Measurements from ENCODE around the gene CDK8.

CDK8 gene

DNA sequence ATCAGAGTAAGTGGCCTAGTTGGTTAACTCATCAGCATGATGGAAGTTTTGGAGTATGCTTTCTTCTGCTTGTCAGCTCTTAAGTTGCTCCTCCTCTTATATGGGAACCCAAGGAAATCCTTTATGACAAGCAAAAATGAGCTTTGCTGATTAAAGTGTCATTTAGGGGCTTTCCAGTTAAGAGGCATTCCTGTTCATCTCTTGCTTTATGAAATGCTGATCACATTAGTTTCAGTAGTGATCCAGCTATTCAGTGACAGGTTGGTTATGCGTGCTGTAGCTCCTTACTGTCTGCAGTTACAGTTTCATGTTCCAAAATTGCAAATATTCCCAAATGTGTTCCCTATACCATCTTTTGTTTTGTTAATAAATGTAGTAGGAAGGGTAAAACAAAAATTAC is 146.6 kb downstream of the CDK8 start:
- DNase-seq = no peak

DNA sequence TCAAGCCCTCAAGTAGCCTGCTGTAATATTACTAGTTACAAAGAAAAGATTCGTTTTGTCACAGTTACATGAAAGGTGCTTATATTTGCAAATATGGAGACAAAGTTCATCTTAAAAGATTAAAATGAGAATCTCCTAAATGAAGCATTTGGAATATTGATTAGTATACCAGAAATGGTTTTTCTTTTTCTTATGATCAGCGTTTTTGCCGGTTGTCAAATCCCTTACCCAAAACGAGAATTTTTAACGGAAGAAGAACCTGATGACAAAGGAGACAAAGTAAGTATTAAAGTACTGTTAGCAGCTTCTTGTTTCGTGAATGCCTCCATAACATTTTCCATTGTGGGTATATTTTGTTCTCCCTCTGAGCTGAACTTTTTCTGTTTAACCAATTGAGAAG is 147.1 kb downstream of the CDK8 start:
- DNase-seq = no peak

DNA sequence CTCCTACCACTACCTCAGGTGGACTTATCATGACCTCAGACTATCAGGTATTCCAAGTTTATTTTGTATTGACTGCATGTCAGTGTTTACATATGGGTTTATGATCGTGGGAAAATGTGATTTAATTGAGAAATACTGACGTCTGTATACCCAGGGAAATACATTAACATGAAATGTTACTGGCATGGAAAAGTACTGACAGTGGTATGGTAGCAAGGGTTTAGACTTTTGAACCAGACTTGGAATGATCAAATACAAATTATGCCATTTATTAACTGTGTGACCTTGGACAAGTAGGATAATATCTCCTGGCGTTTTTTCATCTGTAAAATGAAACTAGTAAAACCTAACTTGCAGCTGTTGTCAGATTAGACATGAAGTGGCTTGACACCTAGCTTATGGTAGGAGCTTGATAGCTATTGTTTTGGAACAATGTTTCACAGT is 147.7 kb downstream of the CDK8 start:
- no peak for DNase-seq

DNA sequence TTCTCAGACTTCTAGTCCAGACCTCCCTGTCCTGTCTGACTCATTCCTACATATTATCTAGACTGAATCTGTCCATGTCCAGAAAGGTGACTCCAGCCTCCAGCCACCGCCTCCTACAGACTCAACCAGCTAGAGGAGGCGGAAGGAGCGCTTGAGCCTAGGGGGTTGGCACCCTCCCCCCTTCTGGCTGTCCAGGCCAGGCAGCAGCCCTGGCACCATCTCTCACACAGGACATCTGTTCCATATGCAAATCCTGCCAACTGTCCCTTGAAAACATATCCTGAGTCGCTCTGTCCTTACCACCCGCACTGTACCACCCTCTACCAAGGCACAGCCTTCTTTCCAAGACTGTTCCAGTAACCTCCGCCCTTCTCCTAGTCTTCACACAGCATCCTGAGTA is 152.9 kb downstream of the CDK8 start:
- no peak for DNase-seq

DNA sequence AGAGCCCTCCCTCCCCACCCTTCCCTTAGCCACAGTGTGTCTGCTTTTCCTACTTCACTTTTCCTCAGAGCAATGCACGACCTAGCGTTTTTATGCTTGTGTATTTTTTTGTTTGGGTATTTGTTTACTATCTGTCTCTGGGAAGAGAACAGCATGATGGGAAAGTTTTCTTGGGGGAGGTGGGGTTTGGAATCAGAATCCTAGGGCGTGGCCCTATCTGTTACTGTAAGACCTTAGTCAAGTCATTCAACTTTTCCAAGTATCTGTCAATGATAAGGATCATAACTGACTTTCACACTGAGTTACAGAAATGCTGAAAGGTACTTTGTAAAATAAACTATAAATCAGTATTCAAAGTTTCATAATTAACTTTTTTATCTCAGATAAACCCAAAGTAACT is 157.3 kb downstream of the CDK8 start:
- DNase-seq = no peak

DNA sequence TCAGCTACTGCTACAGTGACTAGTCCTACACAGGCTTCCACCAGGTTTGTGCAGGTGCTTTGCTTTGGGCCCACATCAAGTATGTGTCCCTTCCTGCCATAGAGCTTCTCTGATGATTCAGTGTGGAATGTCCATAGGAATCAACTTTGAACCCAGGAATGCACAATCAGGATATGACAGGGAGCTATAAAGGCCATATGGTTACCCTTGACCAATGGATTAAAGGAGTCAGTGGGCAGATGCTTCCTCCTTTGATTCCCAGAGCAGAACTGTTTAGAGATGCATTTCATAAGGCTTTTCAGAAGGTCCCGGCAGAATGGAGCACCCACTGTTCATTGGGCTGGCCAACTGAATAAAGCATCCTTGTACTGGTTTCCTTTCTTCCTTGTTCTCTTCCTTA is 158.3 kb downstream of the CDK8 start:
- DNase-seq = no peak

DNA sequence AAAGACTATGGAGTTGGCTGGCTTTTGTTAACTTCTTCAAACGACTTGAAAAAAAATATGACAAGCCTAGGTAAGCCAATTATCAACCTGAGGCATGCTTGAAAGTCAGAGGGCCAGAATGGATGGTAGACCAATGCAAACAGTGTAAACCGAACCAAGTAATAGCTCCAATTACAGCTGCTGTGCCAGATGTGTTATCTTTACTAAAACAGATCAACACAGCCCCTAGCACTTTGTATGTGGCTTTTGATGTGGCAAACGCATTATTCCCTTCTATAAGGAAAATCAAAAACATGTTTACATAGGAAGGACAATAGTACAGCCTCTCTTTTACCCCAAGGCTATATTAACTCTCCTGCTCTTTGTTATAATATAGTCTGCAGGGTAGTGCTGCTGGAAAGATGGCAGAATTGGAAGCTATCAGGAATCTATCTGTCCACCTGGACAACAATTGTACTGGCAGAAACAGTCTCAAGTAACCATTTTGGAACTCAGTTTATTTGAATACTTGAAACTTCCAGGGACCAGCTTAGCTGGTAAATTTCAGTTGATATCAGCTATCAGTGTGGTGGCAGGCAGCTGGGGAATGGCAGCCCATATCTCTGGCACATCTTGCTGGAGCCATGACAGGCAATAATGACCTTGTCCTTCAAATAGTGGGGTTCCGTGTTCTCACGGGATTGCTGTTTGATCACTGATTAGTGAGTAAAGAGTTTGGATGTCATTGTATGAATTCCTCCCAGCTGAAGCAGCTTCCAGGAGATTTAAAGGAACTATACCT is 159.2 kb downstream of the CDK8 start:
- DNase-seq = no peak

DNA sequence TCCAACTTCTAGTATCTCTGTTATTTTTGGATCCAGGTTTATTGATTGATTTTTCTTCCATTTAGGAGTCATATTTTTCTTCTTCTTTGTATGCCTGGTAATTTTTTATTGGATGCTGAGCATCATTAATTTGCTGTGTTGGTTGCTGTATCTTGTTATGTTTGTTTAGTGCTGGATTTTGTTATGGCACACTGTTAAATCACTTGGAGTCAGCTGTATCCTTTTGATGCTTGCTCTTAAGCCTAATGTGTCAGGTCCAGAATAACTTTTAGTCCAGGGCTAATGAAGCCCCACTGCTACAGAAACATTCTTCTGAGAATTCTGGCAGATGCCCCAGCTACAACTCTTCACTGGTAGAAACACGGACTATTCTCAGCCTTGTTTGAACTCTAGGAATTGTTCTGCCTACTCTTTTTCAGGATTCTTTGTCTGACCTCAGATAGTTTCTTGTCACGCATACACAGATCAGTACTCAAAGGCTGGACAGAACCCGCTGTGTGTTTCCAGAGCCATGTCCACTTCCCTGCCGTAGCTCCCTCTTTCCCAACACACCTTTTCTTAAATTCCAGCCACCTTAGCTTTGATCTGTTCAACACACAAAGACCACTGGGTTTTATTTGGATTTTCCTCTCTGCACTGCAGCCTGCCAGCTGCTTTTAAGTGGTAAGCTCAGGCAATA is 166.5 kb downstream of the CDK8 start:
- DNase-seq = no peak

DNA sequence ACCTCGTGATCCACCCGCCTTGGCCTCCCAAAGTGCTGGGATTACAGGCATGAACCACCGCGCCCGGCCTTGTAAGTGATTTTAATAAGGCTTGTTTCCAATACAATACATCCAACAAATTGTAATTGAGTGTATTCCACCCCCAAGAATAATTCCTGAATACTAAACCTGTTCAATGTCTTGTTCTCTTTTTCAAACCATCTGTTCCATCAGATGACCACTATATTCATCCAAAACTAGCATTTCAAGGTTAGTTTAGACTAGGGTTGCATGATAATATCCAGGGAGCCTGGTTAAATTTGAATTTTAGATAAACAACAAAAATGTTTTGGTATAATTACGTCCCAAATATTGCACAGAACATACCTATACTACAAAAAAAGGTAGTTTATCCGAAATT is 168.1 kb downstream of the CDK8 start:
- no peak for DNase-seq

DNA sequence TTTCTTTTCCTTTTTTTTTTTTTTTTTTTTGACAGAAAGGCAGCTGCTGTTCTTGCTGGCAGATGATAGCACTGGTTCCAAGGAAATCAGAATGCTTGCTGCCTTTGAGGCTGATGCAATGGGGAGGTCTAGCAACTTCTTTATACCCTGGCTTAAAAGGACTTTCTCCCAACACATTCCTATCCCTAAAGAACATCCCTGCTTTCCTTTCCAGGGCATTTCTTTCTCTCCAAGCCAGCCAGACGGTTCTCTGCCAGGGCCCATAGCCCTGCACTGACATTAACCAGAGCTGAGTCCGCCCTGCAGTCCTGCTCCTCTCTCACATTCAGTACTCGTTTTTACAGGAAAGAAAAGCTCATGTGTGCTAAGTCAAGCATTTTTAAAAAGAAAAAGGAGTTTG is 169.7 kb downstream of the CDK8 start:
- DNase-seq = no peak

DNA sequence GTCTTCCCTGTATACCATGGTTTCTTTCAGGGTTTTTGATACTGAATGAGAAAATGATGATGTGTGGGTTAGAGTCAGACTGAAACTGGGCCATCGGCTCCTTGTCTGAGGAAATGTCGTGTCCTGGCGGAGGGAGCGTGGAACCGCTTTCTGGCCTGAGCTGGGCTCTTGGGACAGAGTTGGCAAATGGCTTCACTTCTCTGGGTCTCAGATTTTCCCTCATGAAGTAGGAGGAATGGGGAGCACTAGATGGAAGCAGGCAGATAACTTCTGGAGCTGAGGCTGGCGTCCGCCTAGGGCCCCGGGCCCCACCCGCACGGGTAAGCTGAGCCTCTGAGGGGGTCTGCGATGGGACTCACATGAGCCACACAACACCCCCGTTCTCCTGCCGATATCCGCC is 170.3 kb downstream of the CDK8 start:
- no peak for DNase-seq

DNA sequence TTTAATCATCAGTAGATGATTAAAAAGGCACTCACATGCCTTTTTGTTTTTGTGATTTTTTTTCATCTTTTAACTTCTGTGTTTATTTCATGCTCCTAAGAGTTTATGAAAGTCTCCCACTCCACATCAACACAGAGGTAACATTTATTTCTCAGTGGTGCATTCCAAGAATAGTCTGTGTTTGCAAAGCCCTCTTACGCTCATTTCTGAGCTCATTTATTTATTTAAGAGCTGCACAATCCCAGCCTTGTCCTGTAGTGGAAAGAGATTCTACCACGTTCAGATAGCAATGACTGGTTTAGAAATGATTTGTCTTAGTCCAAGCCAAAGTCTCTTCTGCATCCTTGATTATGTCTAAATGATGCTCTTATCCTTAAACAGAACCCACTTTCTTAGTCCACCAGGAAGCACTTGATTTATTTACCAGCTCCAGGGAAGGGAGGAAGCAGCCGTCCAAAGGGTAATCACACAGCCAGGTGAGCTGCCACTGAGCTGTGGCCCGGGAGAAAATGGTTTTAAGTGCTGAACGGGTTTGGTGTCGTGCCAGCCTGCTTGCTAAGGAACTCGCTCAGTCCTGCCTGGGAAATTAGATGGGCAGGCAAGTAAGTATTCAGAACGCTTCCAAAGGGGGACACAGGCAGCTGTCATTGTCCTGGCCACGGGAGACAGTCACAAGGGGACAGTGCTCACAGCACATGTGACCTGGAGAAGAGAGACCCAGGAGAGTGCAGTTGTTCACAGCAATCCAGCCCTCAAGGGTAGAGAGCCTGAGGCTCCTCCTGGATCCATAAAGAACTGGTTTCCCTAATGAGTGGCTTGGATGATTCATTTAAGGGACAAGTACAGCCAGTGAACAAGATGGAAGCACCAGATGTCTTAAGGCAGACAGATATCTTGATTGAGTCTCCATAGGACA is 171.8 kb downstream of the CDK8 start:
- no peak for DNase-seq

DNA sequence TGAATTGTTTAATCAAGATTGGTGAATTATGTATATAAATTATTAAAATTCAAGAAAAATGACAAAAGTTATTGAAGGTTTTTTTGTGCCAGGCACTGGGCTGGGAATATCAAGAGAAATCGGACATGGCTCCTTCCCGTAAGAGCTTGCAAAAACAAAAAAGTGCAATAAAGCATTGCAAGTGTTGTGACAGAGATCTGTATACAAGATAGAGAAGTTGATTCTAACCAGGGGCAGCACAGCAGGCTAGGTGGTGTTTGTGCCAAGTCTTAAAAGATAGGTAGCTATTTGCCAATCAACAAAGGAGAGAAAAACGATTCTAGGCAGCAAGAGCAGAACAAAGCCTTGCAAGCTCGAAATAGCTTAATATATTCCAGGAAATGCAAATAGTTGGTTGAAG is 179.8 kb downstream of the CDK8 start:
- DNase-seq = no peak

DNA sequence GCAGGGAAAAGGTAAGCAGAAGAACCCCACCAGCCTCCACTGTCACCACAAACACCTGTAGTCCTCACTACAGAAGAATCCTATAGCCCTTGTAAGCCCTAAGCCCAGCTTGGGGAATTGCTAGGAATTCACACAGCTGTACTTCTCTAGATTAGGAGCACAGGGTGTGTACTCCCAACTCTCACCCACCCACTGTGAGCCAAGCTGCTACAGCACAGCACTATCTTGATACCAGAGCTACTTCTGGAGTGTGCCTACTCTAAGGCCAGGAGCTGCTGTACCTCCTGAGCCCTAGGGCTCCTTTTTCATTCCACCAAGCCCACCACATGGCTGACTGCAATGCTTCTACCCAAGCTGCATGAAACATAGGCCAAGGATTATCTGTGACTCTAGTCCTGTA is 181.2 kb downstream of the CDK8 start:
- no peak for DNase-seq

DNA sequence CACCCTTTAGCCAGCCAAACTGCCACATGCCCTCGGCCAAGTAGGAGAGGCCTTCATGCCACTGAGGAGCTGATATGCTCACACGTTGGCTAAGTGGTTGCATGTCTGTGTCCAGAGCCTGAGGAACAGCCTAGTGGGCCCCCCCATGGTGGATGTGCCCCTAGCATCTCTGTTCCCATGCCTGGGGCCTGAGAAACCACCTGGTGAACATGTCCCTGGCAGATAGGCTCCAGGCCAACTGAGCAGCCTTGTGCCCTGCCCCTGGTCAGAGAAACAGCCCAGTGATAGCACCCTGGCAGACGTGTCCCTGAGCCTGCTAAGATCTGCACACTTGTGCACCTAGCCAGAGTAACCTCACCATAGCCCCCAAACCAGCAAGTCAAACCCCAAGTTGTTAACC is 181.7 kb downstream of the CDK8 start:
- no peak for DNase-seq

DNA sequence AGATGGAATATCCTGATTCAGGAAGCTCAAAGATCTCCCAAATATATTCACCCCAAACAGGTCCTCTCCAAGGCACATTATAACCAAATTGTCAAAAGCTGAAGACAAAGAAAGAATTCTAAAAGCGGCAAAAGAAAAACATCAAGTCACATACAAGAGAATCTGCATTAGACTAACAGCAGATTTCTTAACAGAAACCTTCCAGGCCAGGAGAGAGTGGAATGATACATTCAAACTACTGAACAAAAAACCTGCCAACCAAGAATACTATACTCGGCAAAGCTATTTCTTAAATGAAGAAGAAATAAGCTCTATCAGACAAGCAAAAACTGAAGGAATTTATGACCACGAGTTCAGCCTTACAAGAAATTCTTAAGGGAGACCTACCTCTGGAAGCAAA is 183.0 kb downstream of the CDK8 start:
- no peak for DNase-seq

DNA sequence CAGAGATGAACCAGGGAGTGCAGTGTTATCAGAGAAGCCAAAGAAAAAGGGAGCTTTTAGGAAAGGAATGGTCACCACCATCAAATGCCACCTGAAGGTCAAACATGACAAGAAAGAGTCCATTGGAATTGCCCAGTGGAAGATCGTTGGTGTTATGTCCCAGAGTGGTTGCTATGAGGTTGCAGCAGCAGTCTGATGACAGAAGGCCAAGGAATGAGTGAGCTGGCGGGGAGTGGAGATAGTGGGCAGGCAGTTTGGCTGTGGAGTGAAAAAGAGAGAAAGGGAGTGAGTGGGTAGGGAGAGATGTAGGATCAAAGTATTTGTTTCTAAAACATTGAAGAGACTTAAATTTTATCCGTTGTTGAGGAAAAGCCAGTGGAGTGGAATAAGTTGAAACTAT is 186.2 kb downstream of the CDK8 start:
- DNase-seq = no peak

DNA sequence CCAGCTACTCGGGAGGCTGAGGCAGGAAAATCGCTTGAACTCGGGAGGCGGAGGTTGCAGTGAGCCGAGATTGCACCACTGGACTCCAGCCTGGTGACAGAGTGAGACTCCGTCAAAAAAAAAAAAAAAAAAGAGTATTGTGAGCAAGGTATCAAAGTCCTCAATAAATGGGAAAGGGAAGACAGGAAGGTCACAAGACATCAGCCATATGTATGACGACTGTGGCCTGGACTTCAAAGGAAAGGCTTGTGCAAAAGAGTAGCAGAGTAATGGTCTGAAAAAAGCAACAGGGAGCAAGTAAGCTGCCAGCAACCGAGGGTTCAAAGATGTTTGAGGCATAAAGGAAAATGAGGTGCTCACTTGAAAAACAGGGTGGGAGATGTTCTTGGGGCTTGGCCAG is 187.5 kb downstream of the CDK8 start:
- no peak for DNase-seq

DNA sequence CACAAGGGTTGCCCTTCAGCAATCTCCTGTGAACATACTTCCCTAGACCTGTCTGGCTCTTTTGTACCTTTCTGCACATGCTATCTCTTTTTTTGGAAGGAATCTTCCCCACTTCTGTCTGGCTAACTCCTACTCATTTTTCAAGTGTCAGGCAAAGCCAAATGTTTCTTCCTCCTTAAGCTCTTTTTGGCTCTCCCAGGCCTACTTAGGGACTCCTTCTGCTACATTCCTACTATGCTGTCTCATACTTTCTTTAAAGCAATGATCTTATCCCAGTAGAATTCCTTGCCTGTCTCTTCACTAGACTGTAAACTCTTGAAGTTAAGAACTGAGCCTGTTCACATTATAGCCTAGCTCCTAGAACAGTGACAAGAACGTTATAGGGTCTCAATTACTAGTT is 188.6 kb downstream of the CDK8 start:
- no peak for DNase-seq

DNA sequence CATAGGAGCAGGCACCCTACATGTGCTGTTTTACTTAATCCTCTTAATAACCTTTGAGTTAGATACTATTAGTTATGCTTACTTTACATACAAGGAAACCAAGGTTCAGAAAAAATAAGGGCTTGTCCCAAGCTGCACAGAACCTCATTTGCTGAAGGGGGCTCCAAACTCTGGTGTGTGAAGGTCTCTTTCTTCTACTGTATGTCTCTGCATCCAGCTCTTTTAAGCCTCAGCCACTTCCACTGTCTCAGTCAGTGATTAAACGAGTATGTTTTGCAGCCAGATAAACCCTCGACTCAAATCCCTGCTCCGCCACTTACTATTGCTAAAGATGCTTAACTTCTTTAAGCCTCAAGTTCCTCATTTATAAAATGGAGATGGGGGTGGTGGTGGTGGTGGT is 191.2 kb downstream of the CDK8 start:
- DNase-seq = no peak

DNA sequence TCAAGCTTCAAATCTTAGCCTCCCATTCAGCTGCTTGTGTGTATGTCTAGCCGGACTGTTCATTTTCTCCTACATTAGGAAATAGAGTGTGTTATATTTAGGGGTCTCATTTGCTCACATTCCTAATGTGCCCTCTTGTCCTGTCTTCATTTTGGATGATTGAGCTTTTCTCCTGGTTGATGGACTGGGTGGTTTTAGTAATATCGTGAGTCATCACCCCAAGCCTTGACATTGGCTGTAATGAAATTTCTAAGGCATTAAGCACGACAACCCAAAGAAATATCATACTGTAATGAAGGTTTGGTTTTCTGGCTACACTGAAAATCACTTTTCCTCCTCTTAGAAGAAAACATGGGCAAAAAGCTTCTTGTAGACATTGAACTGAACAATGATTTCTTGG is 192.8 kb downstream of the CDK8 start:
- no peak for DNase-seq

DNA sequence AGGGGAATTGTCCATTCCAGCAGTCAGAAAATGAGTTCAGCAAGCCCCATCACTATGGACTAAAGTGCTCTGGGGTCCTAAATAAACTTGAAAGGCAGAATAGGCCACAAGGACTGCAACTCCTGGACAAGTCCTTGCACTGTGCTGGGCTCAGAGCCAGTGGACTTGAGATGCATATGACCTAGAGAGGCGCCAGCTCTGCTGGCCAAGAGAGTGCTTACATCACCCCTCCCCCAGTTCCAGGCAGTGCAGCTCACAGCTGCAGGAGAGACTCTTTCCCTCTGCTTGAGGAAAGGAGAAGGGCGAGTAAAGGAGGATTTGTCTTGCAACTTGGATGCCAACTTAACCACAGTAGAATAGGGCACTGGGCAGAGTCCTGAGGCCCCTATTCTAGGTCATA is 194.1 kb downstream of the CDK8 start:
- no peak for DNase-seq

DNA sequence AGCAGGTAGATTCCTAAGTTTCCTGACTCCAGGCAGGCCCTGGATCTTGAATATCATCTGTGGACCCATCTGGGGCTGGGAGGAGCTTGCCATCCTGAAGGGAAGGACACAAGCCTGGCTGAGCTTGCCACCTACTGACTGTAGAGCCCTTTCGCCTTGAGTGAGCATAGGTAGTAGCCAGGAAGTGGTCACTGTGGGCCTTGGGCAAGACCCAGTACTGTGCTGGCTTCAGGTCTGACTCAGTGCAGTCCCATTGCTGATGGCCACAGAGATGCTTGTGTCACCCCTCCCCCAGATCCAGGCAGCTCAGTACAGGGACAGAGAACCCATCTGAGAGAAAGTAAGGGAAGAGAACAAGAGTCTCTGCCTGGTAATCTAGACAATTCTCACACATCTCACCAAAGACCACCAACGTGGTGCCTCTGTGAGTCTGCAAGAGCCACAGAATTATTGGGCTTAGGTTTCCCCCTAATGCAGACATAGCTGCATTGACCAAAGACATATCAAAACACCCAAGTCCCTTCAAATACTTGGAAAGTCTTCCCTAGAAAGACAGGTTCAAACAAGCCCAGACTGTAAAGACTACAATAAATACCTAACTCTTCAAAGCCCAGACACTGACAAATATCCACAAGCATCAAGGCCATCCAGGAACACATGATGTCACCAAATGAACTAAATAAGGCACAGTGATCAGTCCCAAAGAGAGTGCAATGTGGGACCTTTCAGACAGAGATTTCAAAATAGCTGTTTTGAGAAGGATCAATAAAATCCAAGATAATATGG is 195.3 kb downstream of the CDK8 start:
- no peak for DNase-seq
